Esophagus muscularis mucosa (tissue), 4 donors: ENCODE measurements around the gene ADAMTS2. TPM values are rescaled to one million over a fixed set of nuclear protein-coding genes. Genes with fewer than 3 reads are reported as not detected.

Experiments
- DNase-seq: peaks from one replicate; pipeline ENCODE4 v3.0.0-alpha.2; 2017; ENCODE audit errors: extremely low spot score
- H3K27ac ChIP-seq, 4 donors: fragments of 200-600 bp; sonication (generic); replicated peaks in 1 of 4; 1 replicate in 3 of 4; 2 replicates in 1 of 4; pipeline ENCODE4 v1.5.1; 2016 to 2019; ENCODE audit warnings: mild to moderate bottlenecking in 1 of 4
- H3K27me3 ChIP-seq, 4 donors: fragments of 200-600 bp; sonication (generic); one replicate each; pipeline versions ENCODE4 v1.5.1 to v1.6.0; 2016 to 2019
- H3K36me3 ChIP-seq, 4 donors: fragments of 200-600 bp; sonication (generic); one replicate each; pipeline ENCODE4 v1.5.1; 2016 to 2019
- H3K4me1 ChIP-seq, 4 donors: fragments of 200-600 bp; sonication (generic); one replicate each; pipeline ENCODE4 v1.5.1; 2016 to 2019
- H3K4me3 ChIP-seq, 4 donors: fragments of 200-600 bp; sonication (generic); 1 replicate in 2 of 4; 2 replicates in 2 of 4; pipeline ENCODE4 v1.5.1; 2016 to 2019; ENCODE audit warnings: mild to moderate bottlenecking in 4 of 4, moderate library complexity in 1 of 4
- H3K9me3 ChIP-seq, 4 donors: fragments of 200-600 bp; sonication (generic); 1 replicate in 3 of 4; 2 replicates in 1 of 4; pipeline ENCODE4 v1.5.1; 2016 to 2019
- CTCF ChIP-seq, 3 experiments: fragments of 200-600 bp in 2 of 3; fragments of 450-650 bp in 1 of 3; sonication (generic) in 2 of 3; IDR thresholded peaks; one replicate each; pipeline ENCODE4 v1.5.1; 2017 to 2019; ENCODE audit warnings: antibody characterized with exemption in 3 of 3, mild to moderate bottlenecking in 2 of 3, moderate library complexity in 1 of 3
- EP300 ChIP-seq: sonication (generic); formaldehyde crosslinking; IDR thresholded peaks from one replicate; pipeline ENCODE4 v1.6.1; 2017; ENCODE audit warnings: antibody characterized with exemption
- POLR2A ChIP-seq: fragments of 450-650 bp; IDR thresholded peaks from one replicate; pipeline ENCODE4 v1.6.1; 2017; ENCODE audit warnings: antibody characterized with exemption, moderate library complexity, mild to moderate bottlenecking, low read depth
- POLR2AphosphoS5 ChIP-seq, 2 donors: sonication (generic); formaldehyde crosslinking; IDR thresholded peaks; one replicate each; pipeline ENCODE4 v1.6.1; 2017; ENCODE audit warnings: antibody characterized with exemption in 2 of 2
- WGBS: methylation state at CpG from one replicate; pipeline ENCODE4 v1.1.5; 2018; 5-methylcytosine and 5-hydroxymethylcytosine counted together
- intact Hi-C: fragments of 100-400 bp; cut with DNase I; formaldehyde crosslinking; loops from one replicate; pipeline ENCODE4 v1.15.1; 2023
- total RNA-seq, 4 donors: library from RNA; depleted of rRNA; stranded (reverse); fragments of >200 nt; gene quantifications; one replicate each; pipeline versions ENCODE4 v1.1.0 to v1.2.1, GENCODE V29; 2016

The ADAMTS2 gene
- total RNA-seq, 4 donors from 2014 or later: 17.8 to 31.8 (median 21.4) TPM

- no peaks in the 10 kb centered on the region for H3K9me3 ChIP-seq
- no peak for DNase-seq
- no peaks in the 10 kb centered on the region for H3K27me3 ChIP-seq
- TF ChIP-seq POLR2AphosphoS5 (IDR thresholded peaks at IDR 0.05) (no peak), CTCF (IDR thresholded peaks at IDR 0.05) (no peak), EP300 (no peak), POLR2A (no peak)
- no peaks in the 10 kb centered on the region for H3K36me3 ChIP-seq
- intact Hi-C loops: no loop called here
- H3K4me3 ChIP-seq: no peak overlapping the region
- no peak overlapping the region for H3K27ac ChIP-seq
- no peaks in the 10 kb centered on the region for H3K4me1 ChIP-seq
- 79% methylated on average over 18 of the region's 26 CpGs for WGBS
Observed at GRCh38 chr5:179190851-179191505, 154.3 kb downstream of the ADAMTS2 start.

GRCh38 chr5:179188636-179189035, 156.6 kb downstream of the ADAMTS2 start:
- H3K4me1 ChIP-seq: no peaks in the 10 kb centered on the region
- no peak overlapping the region for H3K27ac ChIP-seq
- no peak overlapping the region for H3K4me3 ChIP-seq
- no peak for TF ChIP-seq EP300
- TF ChIP-seq POLR2A: no peak
- TF ChIP-seq CTCF (IDR thresholded peaks at IDR 0.05): no peak
- TF ChIP-seq POLR2AphosphoS5 (IDR thresholded peaks at IDR 0.05): no peak
- no peaks in the 10 kb centered on the region for H3K27me3 ChIP-seq
- no peak for DNase-seq
- H3K36me3 ChIP-seq: no peaks in the 10 kb centered on the region
- H3K9me3 ChIP-seq: no peaks in the 10 kb centered on the region
- WGBS: 98% methylated on average over 4 of the region's 9 CpGs
- intact Hi-C loops: no loop called here

GRCh38 chr5:179187681-179188575, 157.3 kb downstream of the ADAMTS2 start:
- H3K27me3 ChIP-seq: no peaks in the 10 kb centered on the region
- intact Hi-C loops: no loop called here

GRCh38 chr5:179187229-179187678, 158.0 kb downstream of the ADAMTS2 start:
- no peak for TF ChIP-seq POLR2A
- intact Hi-C loops: no loop called here
- Histone ChIP-seq H3K27me3 (no peaks in the 10 kb centered on the region), H3K4me3 (no peak overlapping the region), H3K27ac (no peak overlapping the region), H3K4me1 (no peaks in the 10 kb centered on the region), H3K36me3 (no peaks in the 10 kb centered on the region), H3K9me3 (no peaks in the 10 kb centered on the region)
- 87% methylated on average over 6 of the region's 9 CpGs for WGBS
- no peak for DNase-seq

More at GRCh38 chr5:179187681-179188575, 157.3 kb downstream of the ADAMTS2 start:
- no peak for DNase-seq
- Histone ChIP-seq H3K9me3 (no peaks in the 10 kb centered on the region), H3K4me1 (no peaks in the 10 kb centered on the region), H3K36me3 (no peaks in the 10 kb centered on the region), H3K27ac (no peak overlapping the region), H3K4me3 (no peak overlapping the region)
- 87% methylated on average over 13 of the region's 13 CpGs for WGBS
- TF ChIP-seq EP300 (no peak), POLR2AphosphoS5 (IDR thresholded peaks at IDR 0.05) (no peak), CTCF (IDR thresholded peaks at IDR 0.05) (no peak), POLR2A (no peak)

- no peak overlapping the region for H3K4me3 ChIP-seq
- intact Hi-C loops: no loop called here
- WGBS: 88% methylated on average over 12 of the region's 12 CpGs
- no peaks in the 10 kb centered on the region for H3K9me3 ChIP-seq
- no peaks in the 10 kb centered on the region for H3K4me1 ChIP-seq
- H3K27ac ChIP-seq: no peak overlapping the region
- H3K27me3 ChIP-seq: no peaks in the 10 kb centered on the region
- DNase-seq: no peak
- no peaks in the 10 kb centered on the region for H3K36me3 ChIP-seq
- no peak for TF ChIP-seq CTCF (IDR thresholded peaks at IDR 0.05)
- no peak for TF ChIP-seq POLR2AphosphoS5 (IDR thresholded peaks at IDR 0.05)
- TF ChIP-seq POLR2A: no peak
- TF ChIP-seq EP300: no peak
Observed at GRCh38 chr5:179186801-179187200, 158.5 kb downstream of the ADAMTS2 start.
